SW 1271 (cell line): ENCODE results near the gene PSME3.
"Not testable (repeated sequence)": the region's sequence is repeated elsewhere in the genome, so short reads cannot be mapped to it uniquely, and the experiment has no call there.

Source experiments
- DNase-seq, 2 experiments: peaks; one replicate each; lab custom pipeline; 2025; lab: John Stamatoyannopoulos, UW

Gene PSME3

DNA sequence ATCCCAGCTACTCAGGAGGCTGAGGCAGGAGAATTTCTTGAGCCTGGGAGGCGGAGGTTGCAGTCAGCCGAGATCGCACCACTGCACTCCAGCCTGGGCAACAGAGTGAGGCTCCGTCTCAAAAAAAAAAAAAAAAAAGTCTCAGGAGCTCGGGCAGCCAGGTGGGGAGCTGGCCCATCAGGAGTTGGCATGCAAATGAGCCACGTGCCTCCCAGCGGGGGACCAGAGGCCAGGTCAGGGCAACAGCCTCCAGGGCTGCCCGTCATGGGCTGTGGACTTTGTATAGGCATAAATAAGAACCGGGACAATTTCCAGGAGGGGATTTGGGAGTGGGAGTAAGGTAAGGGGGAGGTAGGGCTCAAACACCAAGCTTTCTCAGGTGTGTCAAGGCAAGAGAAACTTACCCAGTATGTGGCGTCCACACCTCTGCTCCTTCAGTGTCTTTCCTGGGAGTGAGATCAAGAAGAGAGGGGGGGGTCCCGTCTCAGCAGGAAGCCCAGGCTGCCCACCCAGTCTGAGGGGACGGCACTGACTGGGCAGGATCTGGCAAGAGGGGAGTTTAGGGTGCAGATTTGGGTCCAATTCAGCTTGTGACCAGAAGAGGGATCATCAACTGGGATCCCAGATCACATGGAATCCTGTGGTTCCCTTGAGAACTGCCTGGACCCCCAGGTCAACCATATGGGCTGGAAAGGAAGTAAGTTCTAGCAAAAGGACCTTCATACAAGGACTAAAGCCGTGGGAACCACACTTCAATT lies 45.1 kb downstream of the PSME3 start:
- no peak for DNase-seq

DNA sequence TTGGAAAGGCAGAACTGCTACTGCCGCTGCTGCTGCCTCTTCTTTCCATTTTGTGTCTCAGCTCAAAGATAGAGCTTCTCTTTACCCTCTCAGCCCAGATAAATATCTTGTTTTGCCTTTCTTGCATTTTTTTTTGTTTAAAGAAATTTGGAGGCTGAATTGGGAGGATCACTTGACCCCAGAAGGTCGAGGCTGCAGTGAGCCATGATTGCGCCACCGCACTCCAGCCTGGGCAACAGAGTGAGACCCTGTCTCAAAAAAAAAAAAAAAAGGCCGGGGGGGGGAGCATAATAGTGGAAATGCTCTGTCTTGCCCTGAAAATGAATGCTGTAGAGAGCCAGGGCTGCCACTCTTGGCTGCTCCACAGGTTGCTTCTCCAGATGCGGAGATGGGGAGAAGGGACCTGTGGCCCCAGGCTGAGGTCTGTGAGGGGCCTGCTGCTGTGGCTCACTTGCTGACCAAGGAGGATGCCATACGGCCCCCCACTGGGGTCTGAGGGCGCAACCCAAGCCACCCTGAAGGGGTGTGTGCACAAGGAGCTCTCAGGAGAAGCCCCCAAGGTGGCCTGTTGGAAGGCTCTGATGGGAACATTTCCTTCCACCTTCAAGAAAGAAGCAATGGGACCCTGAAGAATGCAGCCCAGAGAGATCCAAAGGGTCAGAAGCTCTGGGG lies 45.9 kb downstream of the PSME3 start:
- no peak for DNase-seq

DNA sequence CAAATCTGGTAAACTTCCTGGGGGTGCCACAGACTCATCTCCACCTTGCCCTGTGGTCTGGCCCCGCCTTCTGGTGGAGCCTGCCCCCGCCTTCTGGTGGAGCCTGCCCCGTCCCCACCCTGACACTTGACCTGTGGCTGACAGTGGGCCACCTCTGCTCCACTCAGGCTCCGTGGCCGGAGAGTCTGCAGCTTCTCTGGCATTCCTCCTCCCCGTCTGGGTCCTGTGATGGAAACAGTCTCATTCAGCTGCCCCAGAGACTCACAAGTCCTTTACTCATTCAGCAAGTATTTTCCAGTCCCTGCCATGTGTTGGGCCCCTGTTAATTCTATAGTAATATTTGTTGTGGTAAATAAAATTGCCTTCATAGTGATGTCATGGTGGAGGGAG lies 46.4 kb downstream of the PSME3 start:
- DNase-seq, result no peak

DNA sequence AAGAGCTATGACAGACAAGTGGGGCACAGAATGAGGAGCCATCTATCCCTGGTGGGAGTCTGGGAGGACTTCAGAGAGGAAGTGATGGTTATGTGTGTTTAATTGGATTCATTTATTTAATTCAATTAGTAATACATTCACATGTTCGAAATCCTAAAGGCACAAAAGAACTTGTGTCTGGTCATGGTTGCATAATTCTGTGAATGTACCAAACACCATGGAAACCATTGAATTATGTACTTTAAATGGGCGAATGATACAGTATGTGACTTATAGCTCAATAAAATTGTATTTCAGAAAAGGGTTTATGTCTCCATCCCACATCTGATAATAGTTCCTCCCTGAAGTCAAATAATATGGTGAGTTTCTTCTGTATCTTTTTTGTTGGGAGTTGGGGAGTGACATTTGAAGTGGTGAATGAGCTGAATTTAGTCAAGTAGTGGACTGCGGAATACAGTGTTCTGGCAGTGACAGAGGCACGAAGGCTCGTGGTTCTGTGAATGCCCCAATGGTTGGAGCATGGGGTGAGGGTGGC lies 47.6 kb downstream of the PSME3 start:
- DNase-seq, result no peak

DNA sequence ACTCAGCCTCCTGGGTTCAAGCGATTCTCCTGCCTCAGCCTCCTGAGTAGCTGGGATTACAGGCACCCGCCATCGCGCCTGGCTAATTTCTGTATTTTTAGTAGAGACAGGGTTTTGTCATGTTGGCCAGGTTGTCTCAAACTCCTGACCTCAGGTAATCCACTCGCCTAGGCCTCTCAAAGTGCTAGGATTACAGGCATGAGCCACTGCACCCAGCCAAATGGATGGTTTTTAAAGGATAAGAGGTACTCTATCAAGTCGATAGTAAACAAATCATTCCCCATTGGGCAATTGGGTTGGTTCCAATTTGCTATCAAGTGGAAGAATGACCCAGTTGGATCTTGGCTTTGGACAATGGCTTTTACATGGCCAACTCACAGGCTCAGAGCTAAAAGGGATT lies 48.5 kb downstream of the PSME3 start:
- DNase-seq, result not testable (repeated sequence)

DNA sequence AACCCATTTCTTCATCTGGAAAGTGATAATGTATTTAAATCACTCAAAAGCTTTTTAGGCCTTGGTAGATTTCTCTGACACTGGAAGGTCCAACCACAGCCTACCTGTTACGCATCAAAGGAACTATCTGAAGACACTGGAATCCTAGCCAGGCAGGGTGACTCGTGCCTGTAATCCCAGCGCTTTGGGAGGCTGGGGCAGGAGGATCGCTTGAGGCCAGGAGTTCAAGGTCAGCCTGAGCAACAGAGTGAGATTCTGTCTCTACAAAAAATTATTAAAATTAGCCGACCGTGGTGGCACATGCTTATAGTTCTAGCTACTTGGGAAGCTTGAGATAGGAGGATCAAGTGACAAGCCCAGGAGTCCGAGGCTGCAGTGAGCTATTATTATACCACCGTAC lies 49.0 kb downstream of the PSME3 start:
- DNase-seq, result no peak

DNA sequence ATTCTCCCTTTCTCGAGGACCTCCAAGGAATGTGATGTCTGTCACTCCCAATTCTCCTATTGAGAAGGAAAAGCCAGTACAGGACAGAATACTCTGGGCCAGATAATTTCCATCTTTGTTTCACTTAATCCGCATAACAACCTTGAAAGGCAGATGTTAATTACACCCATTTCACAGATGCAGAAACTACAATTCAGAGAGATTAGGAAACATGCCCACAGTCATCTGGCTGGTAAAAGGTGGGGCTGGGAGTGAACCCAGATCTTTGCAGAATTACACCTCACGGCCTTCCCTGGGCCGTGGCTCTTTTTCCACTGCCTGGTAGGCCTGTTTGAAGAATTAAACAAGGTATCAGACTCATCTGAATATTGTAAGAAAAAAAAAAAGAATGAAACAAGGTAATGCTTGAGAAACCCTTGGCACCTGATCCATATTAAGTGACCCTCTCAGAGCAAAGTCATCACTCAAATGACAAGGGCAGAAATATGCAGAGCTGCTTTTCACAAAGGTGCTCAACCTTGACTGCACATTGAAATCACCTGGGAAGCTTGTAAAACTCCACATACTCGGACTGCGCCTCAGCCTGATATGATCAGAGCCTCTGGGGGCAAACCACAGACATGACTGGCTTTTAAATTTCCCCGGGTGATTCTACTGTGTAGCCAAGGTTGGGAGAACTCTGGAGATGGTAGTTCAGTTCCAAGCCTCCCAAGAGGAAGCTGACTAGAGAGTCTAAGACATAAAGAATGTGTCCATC lies 50.8 kb downstream of the PSME3 start:
- no peak for DNase-seq

DNA sequence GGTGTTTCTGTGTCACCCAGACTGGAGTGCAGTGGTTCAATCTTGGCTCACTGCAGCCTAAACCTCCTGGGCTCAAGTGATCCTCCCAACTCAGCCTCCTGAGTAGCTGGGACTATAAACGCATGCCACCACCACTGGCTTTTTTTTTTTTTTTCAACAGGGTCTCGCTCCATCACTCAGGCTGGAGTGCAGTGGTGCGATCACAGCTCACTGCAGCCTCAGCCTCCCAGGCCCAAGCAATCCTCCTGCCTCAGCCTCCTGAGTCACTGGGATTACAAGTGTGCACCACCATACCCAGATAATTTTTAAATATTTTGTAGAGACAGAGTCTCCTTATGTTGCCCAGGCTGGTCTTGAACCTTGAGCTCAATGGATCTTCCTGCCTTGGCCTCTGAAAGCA lies 52.6 kb downstream of the PSME3 start:
- not testable (repeated sequence) for DNase-seq

DNA sequence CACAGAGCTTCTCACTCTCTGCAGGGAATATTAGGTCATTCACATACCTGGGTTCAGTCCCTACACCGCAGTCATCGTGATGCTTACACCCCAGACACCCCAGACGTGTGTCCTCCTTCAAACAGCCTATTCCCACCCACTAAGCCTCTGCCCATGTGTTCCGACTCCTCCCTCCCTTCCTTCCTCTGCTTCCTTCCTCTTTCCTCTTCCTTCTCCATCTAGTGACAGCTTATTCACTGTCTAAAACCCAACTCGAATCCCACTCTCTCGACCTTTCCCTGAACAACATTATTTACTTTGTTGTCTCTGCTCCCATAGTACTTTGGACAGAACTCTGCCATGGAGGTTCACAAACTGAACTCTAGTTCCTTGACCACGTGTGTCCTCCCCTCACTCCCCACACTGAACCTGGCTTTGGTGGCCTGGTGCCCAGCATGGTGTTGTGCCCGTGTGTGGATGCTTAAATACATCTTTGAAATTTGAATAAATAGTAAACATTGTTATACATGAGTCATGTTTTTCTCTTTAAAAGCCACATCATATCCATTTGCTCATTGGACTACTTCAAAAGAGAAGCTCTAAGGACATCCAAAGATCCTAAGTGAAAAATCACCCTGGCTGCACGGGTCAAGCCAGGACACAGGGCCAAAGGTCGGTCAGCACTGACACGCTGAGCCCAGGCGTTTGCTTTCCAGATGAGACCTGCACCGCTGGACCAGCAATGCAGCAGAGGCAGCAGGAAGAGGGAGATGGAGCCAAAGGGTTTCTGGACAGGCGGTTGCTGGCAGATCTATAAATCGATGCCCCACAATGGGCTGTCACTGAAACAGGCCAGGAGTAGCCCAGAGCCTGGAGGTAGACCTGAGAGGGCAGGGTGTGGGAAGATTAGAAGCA lies 53.3 kb downstream of the PSME3 start:
- DNase-seq, result no peak

DNA sequence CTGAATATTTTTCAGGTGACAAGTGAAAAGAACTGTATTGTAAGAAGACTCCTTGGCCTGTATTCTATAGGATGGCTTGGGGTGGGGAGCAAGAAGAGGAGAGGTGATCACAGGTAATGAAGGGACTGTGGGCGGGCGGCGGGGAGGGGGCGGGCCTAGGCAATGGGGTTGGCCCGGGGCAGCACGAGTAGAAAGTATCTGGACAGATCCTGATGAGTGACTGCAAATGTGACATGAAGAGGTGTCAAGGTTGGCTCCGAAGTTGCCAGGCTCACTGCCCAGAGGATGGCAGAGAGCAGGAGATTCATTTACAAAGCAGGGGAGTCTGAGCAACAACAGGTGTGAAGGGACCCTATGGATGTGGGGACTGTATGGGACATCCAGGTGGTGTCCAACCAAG lies 56.6 kb downstream of the PSME3 start:
- no peak for DNase-seq

DNA sequence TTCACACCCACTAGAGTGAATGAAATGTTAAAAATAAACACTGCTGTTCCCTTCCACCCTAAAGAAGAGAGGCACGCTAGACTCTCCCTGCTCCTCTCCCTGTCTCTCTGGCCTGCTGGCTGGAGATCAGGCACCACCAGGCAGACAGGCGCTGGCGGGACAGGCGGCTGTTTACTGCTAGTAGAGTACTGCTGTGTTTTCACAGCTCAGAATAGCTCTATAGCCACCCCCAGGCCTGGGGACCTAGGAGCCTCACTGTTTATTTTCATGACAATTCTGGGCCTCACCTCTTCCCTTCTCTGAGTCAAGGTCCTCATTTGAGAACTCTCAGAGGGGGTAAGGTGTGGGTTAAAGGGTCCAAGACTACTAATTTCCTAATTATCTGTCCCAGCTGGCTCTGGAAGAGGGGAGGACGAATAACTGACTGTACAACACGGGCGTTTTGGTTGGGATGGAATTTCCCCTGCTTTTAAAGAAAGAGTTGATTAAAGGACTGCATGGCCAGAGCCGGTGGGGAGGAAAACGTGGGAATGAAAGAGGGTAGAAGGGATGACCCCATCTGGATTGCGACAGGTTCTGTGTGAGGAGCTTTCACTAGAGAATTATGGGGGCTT lies 58.4 kb downstream of the PSME3 start:
- DNase-seq, result no peak

DNA sequence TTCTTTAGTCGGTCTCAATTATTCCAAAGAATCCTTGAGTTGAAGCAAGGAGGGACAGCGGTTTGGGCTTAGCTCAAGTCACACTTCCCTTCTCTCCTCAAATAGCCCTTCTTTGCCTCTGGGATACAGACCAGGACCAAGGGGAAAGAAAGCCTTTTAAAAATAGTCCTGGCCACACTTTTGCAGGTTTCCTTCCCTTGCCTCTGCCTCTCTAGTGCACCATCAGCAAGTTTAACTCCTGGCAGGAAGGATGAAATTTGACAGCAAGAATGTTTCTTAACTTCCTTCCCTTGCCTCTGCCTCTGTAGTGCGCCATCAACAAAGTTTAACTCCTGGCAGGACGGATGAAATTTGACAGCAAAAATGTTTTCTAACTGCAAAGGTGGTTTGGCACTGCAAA lies 60.2 kb downstream of the PSME3 start:
- no peak for DNase-seq
